Hematopoietic multipotent progenitor cell treated with erythropoietin and hydrocortisone succinate and interleukin-3 and kit ligand, for 8 days (in vitro differentiated cells): ENCODE data around the gene ANKRD33.

Source experiments
- DNase-seq: peaks from one replicate; pipeline ENCODE4 v3.0.0-alpha.2; 2015

Gene ANKRD33

GRCh38 chr12:51921017-51921725 lies 33.3 kb downstream of the ANKRD33 start:
- no peak for DNase-seq

- DNase-seq: no peak
These were observed 34.2 kb downstream of the ANKRD33 start for GRCh38 chr12:51922146-51922545.

GRCh38 chr12:51922762-51923505 lies 35.0 kb downstream of the ANKRD33 start:
- no peak for DNase-seq

- DNase-seq: peak; percentile 17
These were observed 35.8 kb downstream of the ANKRD33 start for GRCh38 chr12:51923506-51924365.

DNA sequence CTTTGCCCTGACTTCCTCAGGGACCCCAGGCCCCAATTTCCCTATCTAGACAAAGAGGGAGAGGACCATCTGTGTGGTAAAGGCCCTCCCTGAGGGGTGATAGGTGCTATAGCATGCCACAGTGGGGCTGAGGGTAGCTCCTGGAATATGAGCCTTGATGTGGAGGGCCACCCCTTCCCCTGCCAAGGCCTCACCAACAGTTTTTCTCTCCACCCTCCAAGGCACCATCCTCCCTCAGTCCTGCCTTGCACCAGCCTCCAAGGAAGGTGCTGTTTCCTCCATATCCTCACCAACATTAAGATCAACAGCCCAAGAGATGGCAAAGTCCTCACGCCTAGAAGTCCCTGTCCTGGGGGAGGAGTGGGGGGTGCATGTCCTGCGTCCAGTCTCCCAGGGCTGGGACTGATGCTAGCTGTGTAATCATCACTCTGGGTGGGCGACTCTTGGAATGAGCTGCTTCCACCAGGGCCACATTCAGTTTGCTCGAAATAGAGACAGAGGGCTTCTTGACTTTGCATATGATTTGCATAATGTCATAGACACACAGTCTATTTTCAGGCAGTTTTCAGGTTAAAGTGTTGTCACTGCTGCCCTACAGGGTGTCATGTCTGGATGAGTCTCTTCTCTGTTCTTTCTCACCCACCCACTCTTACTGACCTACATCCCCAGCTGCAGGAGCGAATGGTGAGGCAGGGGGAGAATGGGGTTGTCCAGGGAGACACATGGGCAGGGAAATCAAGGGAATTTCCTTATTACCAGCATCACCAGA lies 36.8 kb downstream of the ANKRD33 start:
- no peak for DNase-seq

GRCh38 chr12:51925346-51926063 lies 37.6 kb downstream of the ANKRD33 start:
- DNase-seq: peak; percentile 39

GRCh38 chr12:51926064-51926632 lies 38.2 kb downstream of the ANKRD33 start:
- peak; percentile 79 for DNase-seq

DNA sequence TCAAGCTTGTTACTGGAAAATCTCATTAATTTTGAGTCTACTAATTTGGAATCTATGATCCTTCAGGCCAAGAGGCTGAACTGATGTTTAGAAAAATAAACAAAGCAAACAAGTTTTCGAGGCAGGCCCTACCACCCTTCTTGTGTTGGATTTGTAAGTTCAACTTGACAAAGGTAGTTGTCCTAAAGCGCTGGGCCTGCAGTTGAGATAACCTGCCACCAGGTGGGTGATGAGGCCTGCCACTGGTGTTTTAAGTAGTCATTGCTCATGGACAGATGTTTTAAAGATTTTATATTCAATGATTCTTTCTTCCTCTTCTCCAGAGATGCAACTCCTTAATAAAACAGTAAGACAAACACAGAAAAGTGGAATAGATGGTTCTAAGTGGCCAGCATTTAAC lies 38.8 kb downstream of the ANKRD33 start:
- peak; percentile 70 for DNase-seq

DNA sequence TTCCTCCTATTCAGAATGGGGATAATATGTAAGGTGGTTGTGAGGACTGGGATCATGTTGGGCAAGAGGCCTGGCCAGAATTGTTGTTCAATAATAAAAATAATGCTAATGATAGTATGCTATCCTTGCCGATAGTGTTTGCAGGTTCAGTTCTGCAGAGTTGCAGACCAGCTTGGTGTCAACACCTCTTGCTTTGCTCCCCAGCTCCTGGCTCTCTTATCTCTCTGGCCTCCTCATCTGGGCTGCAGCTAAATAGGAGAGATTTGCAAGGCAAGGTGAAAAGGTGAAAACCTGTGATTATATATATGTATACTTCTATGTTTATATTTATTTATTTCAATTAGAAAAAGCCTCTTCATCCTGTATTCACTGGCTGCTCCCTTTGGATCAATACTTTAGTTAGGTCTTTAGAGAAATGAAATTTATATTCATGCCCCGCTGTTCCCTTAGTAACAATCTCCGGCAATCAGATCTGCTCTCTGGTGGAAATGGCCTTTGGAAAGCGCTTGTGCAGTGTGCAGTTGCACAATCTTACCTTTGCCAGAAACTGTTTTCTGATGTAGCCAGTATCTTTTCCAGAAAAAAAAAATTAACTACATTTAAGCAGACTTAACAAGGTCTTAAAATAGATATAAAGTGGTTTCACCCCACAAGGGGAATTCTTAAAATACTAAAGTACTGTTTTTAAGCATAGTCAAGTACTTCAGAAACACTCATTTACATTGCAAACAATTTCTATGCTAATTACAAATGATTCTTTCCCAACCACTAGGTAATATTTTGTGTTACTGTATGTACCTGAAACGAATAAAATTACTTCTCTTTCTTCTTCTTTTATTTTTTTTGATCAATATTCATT lies 44.5 kb downstream of the ANKRD33 start:
- no peak for DNase-seq

DNA sequence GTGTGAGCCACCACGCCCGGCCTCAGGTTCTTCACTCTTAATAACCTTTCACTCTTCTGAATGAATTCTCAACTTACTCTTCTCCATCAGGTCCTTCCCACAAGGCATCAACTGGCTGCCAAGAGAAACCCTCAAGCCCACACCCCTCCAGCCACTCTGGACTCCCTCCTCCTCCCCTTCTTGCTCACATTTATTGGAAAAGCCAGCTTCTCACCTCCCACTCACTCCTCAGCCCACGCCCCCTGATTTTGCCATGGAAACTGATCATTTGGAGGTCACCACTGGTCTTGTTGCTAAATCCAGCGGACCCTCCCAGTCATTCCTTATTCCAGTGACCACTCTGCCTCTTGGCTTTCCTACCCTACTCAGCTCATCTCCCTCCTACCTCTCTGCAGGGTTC lies 46.2 kb downstream of the ANKRD33 start:
- no peak for DNase-seq

GRCh38 chr12:51937926-51938325 lies 50.0 kb downstream of the ANKRD33 start:
- DNase-seq: no peak

DNA sequence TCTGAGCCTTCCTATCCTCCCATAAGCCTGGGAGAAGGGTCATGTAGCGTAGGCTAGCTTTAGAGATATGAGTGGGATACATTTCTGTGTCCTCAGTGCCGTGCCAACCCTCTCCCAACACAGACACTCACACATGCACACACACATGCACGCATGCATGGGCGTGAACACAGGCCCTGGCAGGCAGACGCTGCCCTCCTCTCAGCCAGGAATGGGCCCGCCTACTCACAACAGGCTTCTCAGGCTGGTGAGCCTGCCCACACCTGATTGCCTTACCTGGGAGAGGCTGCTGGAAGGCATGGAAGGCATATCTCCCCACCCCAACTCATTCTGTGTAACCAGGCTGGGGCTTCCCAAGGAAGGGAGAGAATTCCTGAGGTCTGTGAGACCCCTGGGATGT lies 50.8 kb downstream of the ANKRD33 start:
- no peak for DNase-seq

- DNase-seq: no peak
These were observed 53.2 kb downstream of the ANKRD33 start for GRCh38 chr12:51941011-51941581.
